GM12801 (cell line): ENCODE data around the gene MYO1B.

Source experiments
- TF ChIP-seq, protein P1 (sequence below): IDR thresholded peaks from one replicate; pipeline ENCODE4 v1.5.1; 2011; ENCODE audit warnings: control low read depth; ENCODE audit not compliant: insufficient read length; ENCODE audit errors: extremely low read depth

The MYO1B gene

DNA sequence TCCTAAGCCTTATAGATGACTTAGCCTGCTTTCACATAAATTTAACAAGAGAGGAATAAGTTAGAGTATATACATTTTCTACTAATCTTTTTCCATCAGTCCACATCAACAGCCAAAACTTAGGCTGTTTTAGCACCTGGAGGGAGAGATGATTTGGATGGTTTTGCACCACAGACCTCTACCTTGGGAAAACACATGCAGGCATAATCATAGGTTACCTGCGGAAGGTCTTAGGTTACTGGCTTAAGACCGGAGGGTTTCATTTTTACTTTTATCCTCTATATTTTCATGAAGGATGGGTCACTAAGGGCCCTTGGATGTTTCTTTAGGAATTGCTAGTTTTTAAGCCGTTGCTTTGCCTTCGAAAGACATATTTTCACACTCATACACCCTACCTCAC, 66.0 kb downstream of the MYO1B start:
- TF ChIP-seq, protein P1, sequence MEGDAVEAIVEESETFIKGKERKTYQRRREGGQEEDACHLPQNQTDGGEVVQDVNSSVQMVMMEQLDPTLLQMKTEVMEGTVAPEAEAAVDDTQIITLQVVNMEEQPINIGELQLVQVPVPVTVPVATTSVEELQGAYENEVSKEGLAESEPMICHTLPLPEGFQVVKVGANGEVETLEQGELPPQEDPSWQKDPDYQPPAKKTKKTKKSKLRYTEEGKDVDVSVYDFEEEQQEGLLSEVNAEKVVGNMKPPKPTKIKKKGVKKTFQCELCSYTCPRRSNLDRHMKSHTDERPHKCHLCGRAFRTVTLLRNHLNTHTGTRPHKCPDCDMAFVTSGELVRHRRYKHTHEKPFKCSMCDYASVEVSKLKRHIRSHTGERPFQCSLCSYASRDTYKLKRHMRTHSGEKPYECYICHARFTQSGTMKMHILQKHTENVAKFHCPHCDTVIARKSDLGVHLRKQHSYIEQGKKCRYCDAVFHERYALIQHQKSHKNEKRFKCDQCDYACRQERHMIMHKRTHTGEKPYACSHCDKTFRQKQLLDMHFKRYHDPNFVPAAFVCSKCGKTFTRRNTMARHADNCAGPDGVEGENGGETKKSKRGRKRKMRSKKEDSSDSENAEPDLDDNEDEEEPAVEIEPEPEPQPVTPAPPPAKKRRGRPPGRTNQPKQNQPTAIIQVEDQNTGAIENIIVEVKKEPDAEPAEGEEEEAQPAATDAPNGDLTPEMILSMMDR = no peak

GRCh38 chr2:191311627-191312026, 66.4 kb downstream of the MYO1B start:
- TF ChIP-seq, protein P1 = no peak

- TF ChIP-seq, protein P1 = no peak
These were observed 67.0 kb downstream of the MYO1B start for GRCh38 chr2:191312163-191312562.

DNA sequence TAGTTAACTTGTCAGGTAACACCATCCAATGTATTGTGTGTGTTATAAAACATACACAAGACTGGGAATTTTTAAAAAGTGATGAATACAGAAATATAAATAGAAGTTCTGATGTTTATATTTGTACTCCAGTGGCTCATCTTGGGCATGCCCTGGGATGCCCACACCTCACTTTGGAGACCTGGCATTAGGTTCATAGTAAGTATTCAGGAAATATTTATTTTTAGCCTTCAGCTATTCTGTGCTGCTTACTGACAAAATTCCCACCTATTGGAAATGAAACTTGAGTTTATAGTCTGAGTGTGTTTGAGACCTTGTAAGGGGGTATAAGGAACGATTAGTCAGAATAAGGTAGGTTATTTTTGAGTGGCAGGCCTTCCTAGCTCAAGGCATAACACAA, 67.5 kb downstream of the MYO1B start:
- TF ChIP-seq, protein P1 = no peak

DNA sequence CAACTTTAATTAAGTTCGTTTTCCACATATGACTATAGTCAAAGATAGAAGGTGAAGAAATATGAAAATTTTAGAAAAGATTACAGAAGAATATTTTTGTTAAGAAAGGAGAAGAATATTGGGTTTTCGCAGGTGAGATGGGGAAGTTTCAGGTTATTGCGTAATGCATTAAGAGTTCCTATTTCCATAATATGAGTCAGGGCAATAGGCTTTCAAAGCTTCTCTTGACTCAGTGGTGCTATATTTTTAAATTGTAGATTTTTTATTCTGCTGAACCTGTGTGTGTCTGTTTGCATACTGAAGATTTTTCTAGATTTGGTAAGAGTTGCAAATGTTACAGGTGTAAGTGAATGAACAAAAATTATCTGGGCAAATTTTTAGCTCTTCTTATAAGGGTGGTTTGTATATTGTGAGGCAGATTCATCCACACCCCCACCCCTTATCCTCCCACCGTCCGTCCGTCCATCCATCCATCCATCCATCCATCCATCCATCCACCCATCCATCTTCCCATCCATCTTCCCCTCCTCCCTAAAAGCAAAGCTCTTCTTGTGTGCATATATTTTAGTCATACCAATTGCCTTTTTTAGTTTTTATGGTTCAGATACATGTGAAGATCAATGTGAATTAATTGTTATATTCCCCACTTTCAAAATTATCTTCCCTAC, 69.6 kb downstream of the MYO1B start:
- TF ChIP-seq, protein P1 = no peak

DNA sequence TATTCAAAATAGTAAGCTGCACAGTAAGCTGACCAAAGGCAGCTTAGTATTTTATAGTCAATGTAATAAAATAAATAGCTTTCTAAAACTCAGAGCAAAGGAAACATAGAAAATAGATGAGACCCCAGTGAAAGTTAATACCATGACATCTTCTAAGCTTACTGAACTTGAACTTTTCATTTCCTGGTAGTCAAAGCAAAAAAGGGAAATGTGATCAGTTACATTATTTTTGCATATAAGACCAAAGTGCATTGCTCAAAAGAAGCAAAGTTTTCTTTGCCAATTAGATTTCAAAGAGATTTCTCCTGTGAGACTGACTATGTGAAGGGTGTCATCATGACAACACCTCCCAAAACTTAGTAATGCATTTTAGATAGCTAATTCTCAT, 70.2 kb downstream of the MYO1B start:
- TF ChIP-seq, protein P1 = no peak

DNA sequence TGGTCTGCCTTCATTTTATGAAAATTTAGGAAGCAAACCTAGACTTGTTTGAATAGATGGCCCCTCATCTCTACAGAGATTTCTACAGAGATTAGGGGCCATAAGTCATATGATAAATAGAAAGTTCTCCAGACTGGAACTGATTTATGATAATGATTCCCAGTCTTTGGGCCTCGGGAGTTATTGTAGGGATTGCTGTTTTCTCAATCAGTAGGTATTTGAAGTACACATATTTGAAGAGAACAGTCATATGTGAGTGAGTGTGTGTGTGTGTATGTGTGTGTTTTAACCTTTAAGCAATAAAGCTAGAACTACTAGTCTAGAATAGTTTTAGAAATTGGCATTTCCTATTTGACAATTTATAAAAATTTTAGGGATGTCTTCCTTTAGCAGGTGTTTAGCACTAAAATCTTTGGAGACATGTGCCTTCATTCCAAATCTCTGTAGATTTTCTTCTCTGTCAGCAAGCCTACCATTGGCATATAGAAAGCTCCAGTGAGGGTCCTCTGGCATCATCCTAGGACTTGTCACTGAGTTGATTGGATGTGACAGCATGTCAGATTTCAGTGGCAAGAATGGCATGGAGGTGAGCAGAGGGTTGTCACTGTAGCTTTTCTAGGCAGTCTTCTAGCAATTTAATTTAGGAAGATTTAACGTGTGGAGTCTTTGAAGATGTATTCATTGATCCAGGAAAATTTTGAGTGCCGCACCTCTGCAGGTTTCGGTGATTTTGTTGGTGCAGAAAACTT, 71.2 kb downstream of the MYO1B start:
- TF ChIP-seq, protein P1 = no peak
